RWPE2 (cell line): Measurements from ENCODE around the gene SFMBT2.

Experiments
- ATAC-seq: fragments of 200-7000 bp; cut with Tn5 transposase; 3 replicates; pipeline ENCODE4 v1.9.1; 2021; ENCODE audit warnings: low read depth
- DNase-seq: peaks from one replicate; pipeline ENCODE4 v3.0.0-alpha.2; 2020; ENCODE audit warnings: low spot score
- H3K27ac ChIP-seq: fragments of 450-650 bp; 2 replicates; pipeline ENCODE4 v1.5.1; 2017; ENCODE audit warnings: mild to moderate bottlenecking; ENCODE audit not compliant: poor library complexity, severe bottlenecking
- H3K27me3 ChIP-seq: fragments of 250-450 bp; sonication (Bioruptor Pico); 2 replicates; pipeline ENCODE4 v1.5.1; 2021; ENCODE audit warnings: mild to moderate bottlenecking, moderate library complexity; ENCODE audit not compliant: insufficient read depth, poor library complexity, severe bottlenecking
- H3K36me3 ChIP-seq: fragments of 250-450 bp; sonication (Bioruptor Pico); 2 replicates; pipeline ENCODE4 v1.5.1; 2020; ENCODE audit warnings: low read depth, mild to moderate bottlenecking, moderate library complexity
- H3K4me1 ChIP-seq: fragments of 250-450 bp; sonication (Bioruptor Pico); 2 replicates; pipeline ENCODE4 v1.5.1; 2021; ENCODE audit warnings: mild to moderate bottlenecking, moderate library complexity; ENCODE audit not compliant: insufficient read depth, poor library complexity, severe bottlenecking
- H3K4me3 ChIP-seq: fragments of 250-450 bp; sonication (Bioruptor Pico); 2 replicates; pipeline ENCODE4 v1.5.1; 2021; ENCODE audit warnings: mild to moderate bottlenecking, moderate library complexity; ENCODE audit not compliant: severe bottlenecking
- H3K9me3 ChIP-seq: fragments of 250-450 bp; sonication (Bioruptor Pico); 2 replicates; pipeline ENCODE4 v1.5.1; 2021; ENCODE audit warnings: mild to moderate bottlenecking, moderate library complexity; ENCODE audit not compliant: severe bottlenecking
- TF ChIP-seq, protein P1 (sequence below): fragments of 450-650 bp; IDR thresholded peaks from one replicate; pipeline ENCODE4 v1.5.1; 2017; ENCODE audit warnings: mild to moderate bottlenecking, moderate library complexity; ENCODE audit not compliant: poor library complexity, severe bottlenecking

SFMBT2 gene

DNA sequence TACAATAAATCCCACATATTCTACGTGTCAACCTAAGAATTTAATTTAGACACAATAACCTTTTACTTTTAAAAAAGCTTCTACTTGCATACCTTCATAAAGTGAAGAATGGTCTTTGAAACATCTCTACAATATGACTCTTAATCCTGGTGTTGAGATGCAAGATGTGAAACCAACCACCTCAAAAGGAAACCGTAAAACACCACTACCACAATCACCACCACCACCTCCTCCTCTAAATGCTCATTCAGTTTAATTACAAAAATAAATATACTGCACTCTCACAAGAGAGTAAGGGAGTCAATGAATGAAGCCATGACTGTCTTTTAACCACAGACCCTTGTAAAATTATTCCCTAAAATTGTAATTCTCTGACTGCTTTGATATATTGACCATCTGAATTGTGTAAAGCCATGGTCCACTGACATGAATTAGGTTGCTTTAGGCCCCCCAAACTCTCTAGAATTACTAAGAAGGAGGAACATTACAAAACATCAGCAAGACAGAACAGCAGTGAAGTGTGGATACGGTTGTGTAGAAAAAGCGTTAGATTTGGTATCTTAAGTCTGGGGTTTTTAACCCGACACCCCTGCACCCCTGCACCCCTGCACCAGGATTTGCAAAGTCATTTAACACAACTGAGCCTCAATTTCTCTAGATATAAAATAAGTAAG lies 171.4 kb downstream of the SFMBT2 start:
- DNase-seq (no peak), ATAC-seq (no peak)
- Histone ChIP-seq H3K27me3 (no peaks in the 10 kb centered on the region), H3K9me3 (no peaks in the 10 kb centered on the region), H3K36me3 (no peaks in the 10 kb centered on the region), H3K27ac (no peak overlapping the region), H3K4me1 (no peaks in the 10 kb centered on the region), H3K4me3 (no peak overlapping the region)
- TF ChIP-seq, protein P1, sequence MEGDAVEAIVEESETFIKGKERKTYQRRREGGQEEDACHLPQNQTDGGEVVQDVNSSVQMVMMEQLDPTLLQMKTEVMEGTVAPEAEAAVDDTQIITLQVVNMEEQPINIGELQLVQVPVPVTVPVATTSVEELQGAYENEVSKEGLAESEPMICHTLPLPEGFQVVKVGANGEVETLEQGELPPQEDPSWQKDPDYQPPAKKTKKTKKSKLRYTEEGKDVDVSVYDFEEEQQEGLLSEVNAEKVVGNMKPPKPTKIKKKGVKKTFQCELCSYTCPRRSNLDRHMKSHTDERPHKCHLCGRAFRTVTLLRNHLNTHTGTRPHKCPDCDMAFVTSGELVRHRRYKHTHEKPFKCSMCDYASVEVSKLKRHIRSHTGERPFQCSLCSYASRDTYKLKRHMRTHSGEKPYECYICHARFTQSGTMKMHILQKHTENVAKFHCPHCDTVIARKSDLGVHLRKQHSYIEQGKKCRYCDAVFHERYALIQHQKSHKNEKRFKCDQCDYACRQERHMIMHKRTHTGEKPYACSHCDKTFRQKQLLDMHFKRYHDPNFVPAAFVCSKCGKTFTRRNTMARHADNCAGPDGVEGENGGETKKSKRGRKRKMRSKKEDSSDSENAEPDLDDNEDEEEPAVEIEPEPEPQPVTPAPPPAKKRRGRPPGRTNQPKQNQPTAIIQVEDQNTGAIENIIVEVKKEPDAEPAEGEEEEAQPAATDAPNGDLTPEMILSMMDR = no peak

DNA sequence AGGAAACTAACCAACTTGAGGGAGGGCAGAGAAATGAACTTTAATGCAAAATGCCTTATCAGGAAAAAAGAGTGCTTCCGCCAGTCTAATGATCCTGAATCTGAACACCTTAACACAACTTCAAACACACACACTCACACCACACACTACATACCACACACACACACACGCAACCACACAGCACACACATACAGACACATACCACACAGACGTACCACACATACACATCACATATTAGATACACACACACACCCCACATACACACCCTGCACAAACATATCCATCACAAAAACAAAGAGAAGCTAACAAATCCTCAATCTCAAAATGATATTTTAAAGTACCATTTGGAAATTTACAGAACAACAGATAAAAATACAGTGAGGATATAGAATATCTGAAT lies 175.5 kb downstream of the SFMBT2 start:
- Histone ChIP-seq H3K9me3 (no peaks in the 10 kb centered on the region), H3K27me3 (no peaks in the 10 kb centered on the region), H3K4me3 (no peak overlapping the region), H3K4me1 (no peaks in the 10 kb centered on the region), H3K27ac (no peak overlapping the region), H3K36me3 (no peaks in the 10 kb centered on the region)
- DNase-seq (no peak), ATAC-seq (no peak)
- TF ChIP-seq, protein P1 = no peak

DNA sequence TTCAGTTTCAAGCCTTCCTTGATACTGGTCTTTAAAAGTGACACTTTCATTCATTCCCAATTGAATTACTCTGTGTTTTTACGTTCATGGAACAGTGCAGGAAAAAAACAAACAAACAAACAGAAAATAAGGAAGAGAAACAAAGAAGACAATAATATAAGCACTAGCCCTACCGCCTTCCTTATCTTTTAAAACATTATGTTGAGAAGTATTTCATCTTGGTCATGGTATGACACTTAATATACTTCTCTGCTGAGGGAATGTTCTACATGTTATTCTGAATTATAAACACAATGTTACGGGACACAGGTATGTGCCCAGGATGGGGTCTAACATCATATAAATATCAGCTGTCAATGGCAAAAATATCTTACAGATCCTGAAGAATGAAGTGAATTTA lies 176.7 kb downstream of the SFMBT2 start:
- TF ChIP-seq, protein P1 = no peak
- Histone ChIP-seq H3K4me1 (no peaks in the 10 kb centered on the region), H3K4me3 (no peak overlapping the region), H3K27ac (no peak overlapping the region), H3K27me3 (no peaks in the 10 kb centered on the region), H3K36me3 (no peaks in the 10 kb centered on the region), H3K9me3 (no peaks in the 10 kb centered on the region)
- ATAC-seq (no peak), DNase-seq (no peak)

DNA sequence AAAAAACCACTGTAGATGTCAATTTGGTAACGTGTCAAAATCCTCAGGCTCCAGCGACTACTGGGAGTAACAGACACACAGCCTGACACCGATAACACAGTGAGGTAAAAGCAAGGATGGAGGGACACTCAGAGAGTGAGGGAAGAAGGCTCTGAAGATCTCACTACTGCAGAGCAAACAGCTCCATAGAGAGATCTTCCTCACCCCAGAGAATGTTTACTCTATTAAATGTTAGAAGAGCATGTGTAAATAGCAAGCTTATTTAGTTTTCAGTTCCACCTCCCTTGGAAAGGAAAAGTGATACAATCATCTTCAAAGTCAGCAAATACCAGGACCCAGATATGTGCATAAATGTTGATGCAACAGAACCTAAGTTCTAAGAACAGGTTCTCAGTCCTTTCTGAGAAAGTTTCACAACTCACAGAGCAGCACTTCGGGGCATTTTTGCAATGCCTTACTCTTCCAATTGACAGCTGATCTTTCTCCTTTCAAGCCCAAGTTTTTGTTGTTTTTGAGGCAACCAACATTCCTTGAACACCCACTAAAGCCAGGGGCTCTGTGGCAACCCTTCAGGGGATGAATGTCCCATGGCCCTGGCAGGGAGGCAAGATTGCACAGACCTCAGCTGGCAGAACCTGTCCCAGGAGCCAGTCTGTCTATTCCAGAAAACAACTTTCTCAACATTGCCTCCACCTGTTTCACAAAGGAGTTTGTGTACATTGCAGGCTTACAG lies 177.4 kb downstream of the SFMBT2 start:
- Histone ChIP-seq H3K4me3 (no peak overlapping the region), H3K4me1 (no peaks in the 10 kb centered on the region), H3K27me3 (no peaks in the 10 kb centered on the region), H3K9me3 (no peaks in the 10 kb centered on the region), H3K36me3 (no peaks in the 10 kb centered on the region), H3K27ac (no peak overlapping the region)
- TF ChIP-seq, protein P1 = no peak
- DNase-seq (no peak), ATAC-seq (peak; percentile 52; the same call in 1 of the 3 replicates)
